Right lobe of liver (tissue), 4 donors: ENCODE measurements around the gene ARFIP1.

Source experiments
- CTCF ChIP-seq, 4 donors: fragments of 200-600 bp in 3 of 4; fragments of 450-650 bp in 1 of 4; IDR thresholded peaks; one replicate each; pipeline versions ENCODE4 v1.5.1 to v1.8.0; 2016 to 2022; ENCODE audit warnings: antibody characterized with exemption in 4 of 4, mild to moderate bottlenecking in 2 of 4
- POLR2A ChIP-seq: fragments of 450-650 bp; IDR thresholded peaks from one replicate; pipeline ENCODE4 v1.6.1; 2017; ENCODE audit warnings: antibody characterized with exemption, mild to moderate bottlenecking
- donor health status: DM: no; HTN: no; CAD: no.
- donor health status: DM: no; HTN: no; CAD: no.
- donor health status: DM: no; HTN: yes; CAD: no.

GRCh38 chr4:152957437-152958171 is 177.8 kb downstream of the ARFIP1 start:
- TF ChIP-seq CTCF (IDR thresholded peaks at IDR 0.05), result no peak
- TF ChIP-seq POLR2A, result no peak
